D721Med (cell line): ENCODE results near the gene CSNK1D.
A peak's percentile ranks its signal among the peaks of the same experiment; 100 is the strongest.

Source experiments
- DNase-seq: peaks from one replicate; pipeline ENCODE4 v3.0.0; 2011; ENCODE audit warnings: low spot score; ENCODE audit not compliant: insufficient read length
- FAIRE-seq: peaks from 2 replicates; lab custom pipeline; 2011; peaks lifted over from hg19 to GRCh38; lab: Jason Lieb, UNC
- CTCF ChIP-seq: IDR thresholded peaks from 2 replicates; pipeline ENCODE4 v1.5.1; 2012; ENCODE audit warnings: mild to moderate bottlenecking, control low read depth; ENCODE audit not compliant: insufficient read depth; ENCODE audit errors: missing control alignments

The CSNK1D gene

GRCh38 chr17:82297280-82297713 is 23.8 kb upstream of the CSNK1D start:
- FAIRE-seq, result no peak
- no peak for TF ChIP-seq CTCF
- DNase-seq, result no peak

GRCh38 chr17:82296511-82297279 is 23.2 kb upstream of the CSNK1D start:
- FAIRE-seq (no peak), DNase-seq (no peak)
- TF ChIP-seq CTCF, result no peak

GRCh38 chr17:82295472-82295814 is 21.9 kb upstream of the CSNK1D start:
- DNase-seq (no peak), FAIRE-seq (no peak)
- no peak for TF ChIP-seq CTCF

- FAIRE-seq (no peak), DNase-seq (no peak)
- no peak for TF ChIP-seq CTCF
Measured at GRCh38 chr17:82294064-82294773, 20.7 kb upstream of the CSNK1D start.

GRCh38 chr17:82292251-82293154 is 19.0 kb upstream of the CSNK1D start:
- TF ChIP-seq CTCF, result no peak
- DNase-seq, result peak; percentile 98
- no peak for FAIRE-seq

GRCh38 chr17:82291582-82292250 is 18.2 kb upstream of the CSNK1D start:
- DNase-seq (no peak), FAIRE-seq (no peak)

More at GRCh38 chr17:82291582-82292250, 18.2 kb upstream of the CSNK1D start:
- no peak for TF ChIP-seq CTCF
